Chondrocyte (in vitro differentiated cells): Measurements from ENCODE around the gene C1S. TPM values are rescaled to one million over a fixed set of nuclear protein-coding genes. Genes with fewer than 3 reads are reported as not detected.
A peak's percentile ranks its signal among the peaks of the same experiment; 100 is the strongest.

Experiments
- DNase-seq: peaks from one replicate; pipeline ENCODE4 v3.0.0; 2021; ENCODE audit warnings: mixed read lengths, low spot score
- H3K27ac Mint-ChIP-seq: one replicate; pipeline ENCODE4 v1.8.0; 2021; ENCODE audit warnings: mild to moderate bottlenecking, moderate library complexity, mixed read lengths; ENCODE audit not compliant: unreplicated experiment
- H3K27me3 Mint-ChIP-seq: 2 replicates; pipeline ENCODE4 v1.8.0; 2021; ENCODE audit warnings: low read depth, mixed read lengths
- H3K36me3 Mint-ChIP-seq: 2 replicates; pipeline ENCODE4 v1.8.0; 2021; ENCODE audit warnings: low read depth, mixed read lengths
- H3K4me1 Mint-ChIP-seq: 2 replicates; pipeline ENCODE4 v1.8.0; 2021; ENCODE audit warnings: low read depth, mild to moderate bottlenecking, mixed read lengths
- H3K4me3 Mint-ChIP-seq: one replicate; pipeline ENCODE4 v1.8.0; 2021; ENCODE audit warnings: mild to moderate bottlenecking, moderate library complexity, mixed read lengths; ENCODE audit not compliant: unreplicated experiment
- H3K9me3 Mint-ChIP-seq: 2 replicates; pipeline ENCODE4 v1.8.0; 2021; ENCODE audit warnings: low read depth, mixed read lengths
- total RNA-seq: library from RNA; stranded (reverse); gene quantifications from 3 replicates; pipeline ENCODE4 v1.2.1, GENCODE V29; 2021
- TF ChIP-seq, protein P1 (sequence below): fragments of 200-600 bp; sonication (generic); IDR thresholded peaks from 2 replicates; pipeline ENCODE4 v1.5.0; 2021; ENCODE audit warnings: antibody characterized with exemption, mild to moderate bottlenecking, moderate library complexity

The C1S gene
- total RNA-seq, 1 donor from 2014 or later, result 20.8 TPM

DNA sequence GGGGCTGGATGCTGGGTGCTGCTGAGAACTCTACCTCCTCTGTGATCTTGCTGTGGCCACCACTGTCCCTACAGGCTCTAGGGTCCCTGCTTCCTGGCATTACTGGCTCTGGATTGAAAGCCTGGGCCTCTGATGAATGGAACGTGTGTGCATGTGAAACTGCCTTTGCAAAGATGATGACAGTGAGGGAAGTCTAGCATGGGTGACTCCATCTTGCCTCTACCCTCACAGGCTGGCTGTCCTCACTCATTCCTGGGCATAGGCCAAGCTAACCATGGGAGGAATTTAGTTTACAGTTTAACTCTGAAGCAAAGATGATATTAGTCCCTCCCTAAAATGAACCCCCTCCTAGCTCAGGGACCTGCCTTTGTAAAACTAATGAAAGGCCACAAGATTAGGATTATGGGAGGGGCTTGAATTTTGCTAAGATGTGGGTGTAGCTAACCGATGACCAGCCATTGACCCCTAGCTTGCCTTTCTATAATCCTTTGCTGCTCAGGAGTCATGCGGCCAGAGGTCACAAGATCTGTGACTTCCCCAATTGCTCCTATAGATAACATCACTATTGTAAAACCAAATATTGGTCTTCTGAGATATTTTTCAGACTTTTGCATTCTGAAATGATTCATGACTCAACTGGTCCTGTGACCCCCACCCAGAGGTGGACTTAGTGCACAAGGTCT, 2.2 kb upstream of the C1S start:
- H3K4me3 Mint-ChIP-seq, result no peak overlapping the region
- H3K27me3 Mint-ChIP-seq, result peaks cover 11% of the 10 kb centered on the region
- peaks cover 2% of the 10 kb centered on the region for H3K9me3 Mint-ChIP-seq
- H3K36me3 Mint-ChIP-seq, result peaks cover 1% of the 10 kb centered on the region
- DNase-seq, result no peak
- H3K27ac Mint-ChIP-seq, result no peak overlapping the region
- TF ChIP-seq, protein P1, sequence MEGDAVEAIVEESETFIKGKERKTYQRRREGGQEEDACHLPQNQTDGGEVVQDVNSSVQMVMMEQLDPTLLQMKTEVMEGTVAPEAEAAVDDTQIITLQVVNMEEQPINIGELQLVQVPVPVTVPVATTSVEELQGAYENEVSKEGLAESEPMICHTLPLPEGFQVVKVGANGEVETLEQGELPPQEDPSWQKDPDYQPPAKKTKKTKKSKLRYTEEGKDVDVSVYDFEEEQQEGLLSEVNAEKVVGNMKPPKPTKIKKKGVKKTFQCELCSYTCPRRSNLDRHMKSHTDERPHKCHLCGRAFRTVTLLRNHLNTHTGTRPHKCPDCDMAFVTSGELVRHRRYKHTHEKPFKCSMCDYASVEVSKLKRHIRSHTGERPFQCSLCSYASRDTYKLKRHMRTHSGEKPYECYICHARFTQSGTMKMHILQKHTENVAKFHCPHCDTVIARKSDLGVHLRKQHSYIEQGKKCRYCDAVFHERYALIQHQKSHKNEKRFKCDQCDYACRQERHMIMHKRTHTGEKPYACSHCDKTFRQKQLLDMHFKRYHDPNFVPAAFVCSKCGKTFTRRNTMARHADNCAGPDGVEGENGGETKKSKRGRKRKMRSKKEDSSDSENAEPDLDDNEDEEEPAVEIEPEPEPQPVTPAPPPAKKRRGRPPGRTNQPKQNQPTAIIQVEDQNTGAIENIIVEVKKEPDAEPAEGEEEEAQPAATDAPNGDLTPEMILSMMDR, result no peak
- H3K4me1 Mint-ChIP-seq, result peaks cover 19% of the 10 kb centered on the region

GRCh38 chr12:7058850-7059395, 1.6 kb upstream of the C1S start:
- TF ChIP-seq, protein P1, result no peak
- peaks cover 19% of the 10 kb centered on the region for H3K4me1 Mint-ChIP-seq
- H3K27me3 Mint-ChIP-seq, result peaks cover 9% of the 10 kb centered on the region
- DNase-seq, result no peak
- no peak overlapping the region for H3K4me3 Mint-ChIP-seq
- peaks cover 2% of the 10 kb centered on the region for H3K9me3 Mint-ChIP-seq
- no peak overlapping the region for H3K27ac Mint-ChIP-seq
- H3K36me3 Mint-ChIP-seq, result peaks cover 1% of the 10 kb centered on the region

DNA sequence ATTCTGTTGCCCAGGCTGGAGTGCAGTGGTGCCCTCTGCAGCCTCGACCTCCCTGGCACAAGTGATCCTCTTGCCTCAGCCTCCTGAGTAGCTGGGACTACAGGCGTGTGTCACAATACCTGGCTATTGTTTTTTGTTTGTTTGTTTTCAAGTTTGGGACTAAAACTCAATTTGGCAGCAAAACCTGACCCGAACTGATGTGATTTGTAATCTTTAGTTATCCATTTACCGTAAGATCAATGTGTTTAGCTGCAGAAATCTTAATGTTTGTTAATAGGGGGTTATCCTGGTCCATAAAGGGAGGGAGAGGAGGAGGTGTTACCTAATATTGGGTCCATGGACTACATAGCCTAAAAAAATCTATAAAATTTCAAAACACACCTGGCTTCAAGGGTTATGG, 738 bp upstream of the C1S start:
- H3K27me3 Mint-ChIP-seq, result peaks cover 7% of the 10 kb centered on the region
- no peak overlapping the region for H3K4me3 Mint-ChIP-seq
- H3K36me3 Mint-ChIP-seq, result peaks cover 1% of the 10 kb centered on the region
- TF ChIP-seq, protein P1, result no peak
- no peaks in the 10 kb centered on the region for H3K9me3 Mint-ChIP-seq
- no peak for DNase-seq
- H3K27ac Mint-ChIP-seq, result peak overlapping the region; percentile 49
- peaks cover 19% of the 10 kb centered on the region for H3K4me1 Mint-ChIP-seq

- Mint-ChIP-seq H3K9me3 (no peaks in the 10 kb centered on the region), H3K4me1 (peaks cover 19% of the 10 kb centered on the region), H3K27me3 (peaks cover 2% of the 10 kb centered on the region), H3K27ac (no peak overlapping the region), H3K36me3 (no peaks in the 10 kb centered on the region), H3K4me3 (no peak overlapping the region)
- no peak for DNase-seq
- TF ChIP-seq, protein P1, result no peak
Observed at GRCh38 chr12:7061138-7061537, 620 bp downstream of the C1S start.

GRCh38 chr12:7061596-7061995, 1.1 kb downstream of the C1S start:
- H3K4me3 Mint-ChIP-seq, result no peak overlapping the region
- H3K27ac Mint-ChIP-seq, result no peak overlapping the region
- TF ChIP-seq, protein P1, result no peak
- peaks cover 19% of the 10 kb centered on the region for H3K4me1 Mint-ChIP-seq
- no peak for DNase-seq
- H3K27me3 Mint-ChIP-seq, result no peaks in the 10 kb centered on the region
- no peaks in the 10 kb centered on the region for H3K9me3 Mint-ChIP-seq
- H3K36me3 Mint-ChIP-seq, result no peaks in the 10 kb centered on the region
